GM12878 (cell line): ENCODE measurements around the gene SFT2D2. TPM values are rescaled to one million over a fixed set of nuclear protein-coding genes. Genes with fewer than 3 reads are reported as not detected.
A peak's percentile ranks its signal among the peaks of the same experiment; 100 is the strongest.

Experiments
- ATF7 ChIP-seq: fragments of 450-650 bp; IDR thresholded peaks from 2 replicates; pipeline ENCODE4 v1.6.1; 2016; ENCODE audit warnings: low read depth, mild to moderate bottlenecking
- BHLHE40 ChIP-seq, 2 experiments: fragments of 450-650 bp in 1 of 2; IDR thresholded peaks; 2 replicates each; pipeline ENCODE4 v1.6.1; 2011 to 2017; ENCODE audit warnings: low read depth in 2 of 2, borderline replicate concordance in 1 of 2, improper control_type of control experiment in 1 of 2, low read length in 1 of 2, mild to moderate bottlenecking in 1 of 2
- GABPA ChIP-seq: IDR thresholded peaks from 2 replicates; pipeline ENCODE4 v1.6.1; 2014; ENCODE audit warnings: antibody characterized with exemption, low read depth, mild to moderate bottlenecking, inconsistent platforms
- JUND ChIP-seq: IDR thresholded peaks from 2 replicates; pipeline ENCODE4 v1.6.1; 2012; ENCODE audit warnings: low read depth, mild to moderate bottlenecking, low read length, improper control_type of control experiment, moderate library complexity
- MEF2B ChIP-seq: fragments of 450-650 bp; IDR thresholded peaks from 2 replicates; pipeline ENCODE4 v1.6.1; 2018; ENCODE audit warnings: mild to moderate bottlenecking, moderate library complexity; ENCODE audit not compliant: partially characterized antibody, poor library complexity, severe bottlenecking
- NBN ChIP-seq: fragments of 450-650 bp; IDR thresholded peaks from 2 replicates; pipeline ENCODE4 v1.6.1; 2016
- NR2C1 ChIP-seq: fragments of 450-650 bp; IDR thresholded peaks from 2 replicates; pipeline ENCODE4 v1.6.1; 2017; ENCODE audit warnings: antibody characterized with exemption, mild to moderate bottlenecking, moderate library complexity
- POLR2A ChIP-seq: IDR thresholded peaks from 2 replicates; pipeline ENCODE4 v1.6.1; 2011; ENCODE audit warnings: low read depth, mild to moderate bottlenecking, low read length
- POLR2AphosphoS2 ChIP-seq: IDR thresholded peaks from 2 replicates; pipeline ENCODE4 v1.6.1; 2011; ENCODE audit warnings: low read depth, mild to moderate bottlenecking, low read length, improper control_type of control experiment, moderate library complexity
- POLR2AphosphoS5 ChIP-seq: IDR thresholded peaks from 2 replicates; pipeline ENCODE4 v1.6.1; 2011; ENCODE audit warnings: mild to moderate bottlenecking, low read length, inconsistent platforms
- RAD51 ChIP-seq: fragments of 450-650 bp; IDR thresholded peaks from 2 replicates; pipeline ENCODE4 v1.6.1; 2016; ENCODE audit warnings: moderate library complexity, mild to moderate bottlenecking, inconsistent platforms
- RUNX3 ChIP-seq: IDR thresholded peaks from 2 replicates; pipeline ENCODE4 v1.6.1; 2012; ENCODE audit warnings: low read length, inconsistent platforms
- TCF12 ChIP-seq: IDR thresholded peaks from 2 replicates; pipeline ENCODE4 v1.6.1; 2011; ENCODE audit warnings: low read depth, mild to moderate bottlenecking, low read length
- TCF7 ChIP-seq: IDR thresholded peaks from 2 replicates; pipeline ENCODE4 v1.6.1; 2014; ENCODE audit warnings: antibody characterized with exemption, borderline replicate concordance
- ZNF217 ChIP-seq: fragments of 450-650 bp; IDR thresholded peaks from 2 replicates; pipeline ENCODE4 v1.6.1; 2017; ENCODE audit warnings: antibody characterized with exemption, mild to moderate bottlenecking
- ZNF592 ChIP-seq: fragments of 450-650 bp; IDR thresholded peaks from 2 replicates; pipeline ENCODE4 v1.6.1; 2017; ENCODE audit warnings: mild to moderate bottlenecking, moderate library complexity
- ZNF622 ChIP-seq: fragments of 450-650 bp; IDR thresholded peaks from 2 replicates; pipeline ENCODE4 v1.6.1; 2017; ENCODE audit warnings: mild to moderate bottlenecking, inconsistent platforms
- polyA plus RNA-seq, 11 experiments: library from polyadenylated mRNA; depleted of rRNA in 4 of 11; unstranded in 6 of 11; stranded (reverse) in 5 of 11; fragments of >200 nt; fragmentation: Nextera tagmentation in 4 of 11; fragmentation: Illumina TruSeq in 1 of 11; extraction: Ambion mirVana in 4 of 11; extraction: Trizol in 1 of 11; gene quantifications; 1 replicate in 1 of 11; 2 replicates in 10 of 11; pipeline versions ENCODE4 v1.2.1 to v1.2.3, GENCODE V29; 2011 to 2016; ENCODE audit warnings: inconsistent platforms in 2 of 11, missing spikeins in 2 of 11, low read depth in 1 of 11
- total RNA-seq, 4 experiments: library from RNA; depleted of rRNA in 3 of 4; stranded (reverse); fragments of >200 nt in 3 of 4; fragmentation: Illumina TruSeq in 1 of 4; extraction: Trizol in 1 of 4; gene quantifications; 2 replicates each; pipeline versions ENCODE4 v1.2.1 to v1.2.3, GENCODE V29; 2013 to 2021
- TF ChIP-seq, protein P1 (sequence below): fragments of 450-650 bp; IDR thresholded peaks from 2 replicates; pipeline ENCODE4 v1.6.1; 2014; ENCODE audit warnings: mild to moderate bottlenecking
- TF ChIP-seq, protein P2 (sequence below): IDR thresholded peaks from 2 replicates; pipeline ENCODE4 v1.6.1; 2012; ENCODE audit warnings: improper control_type of control experiment, low read depth, low read length; ENCODE audit not compliant: insufficient replicate concordance

Gene SFT2D2
- total and polyA plus RNA-seq, 10 of the 15 experiments (the other 5 are each of a cell fraction or from before 2014, with no cell fraction given), result 5.6 to 49.6 (median 24.9) TPM

DNA sequence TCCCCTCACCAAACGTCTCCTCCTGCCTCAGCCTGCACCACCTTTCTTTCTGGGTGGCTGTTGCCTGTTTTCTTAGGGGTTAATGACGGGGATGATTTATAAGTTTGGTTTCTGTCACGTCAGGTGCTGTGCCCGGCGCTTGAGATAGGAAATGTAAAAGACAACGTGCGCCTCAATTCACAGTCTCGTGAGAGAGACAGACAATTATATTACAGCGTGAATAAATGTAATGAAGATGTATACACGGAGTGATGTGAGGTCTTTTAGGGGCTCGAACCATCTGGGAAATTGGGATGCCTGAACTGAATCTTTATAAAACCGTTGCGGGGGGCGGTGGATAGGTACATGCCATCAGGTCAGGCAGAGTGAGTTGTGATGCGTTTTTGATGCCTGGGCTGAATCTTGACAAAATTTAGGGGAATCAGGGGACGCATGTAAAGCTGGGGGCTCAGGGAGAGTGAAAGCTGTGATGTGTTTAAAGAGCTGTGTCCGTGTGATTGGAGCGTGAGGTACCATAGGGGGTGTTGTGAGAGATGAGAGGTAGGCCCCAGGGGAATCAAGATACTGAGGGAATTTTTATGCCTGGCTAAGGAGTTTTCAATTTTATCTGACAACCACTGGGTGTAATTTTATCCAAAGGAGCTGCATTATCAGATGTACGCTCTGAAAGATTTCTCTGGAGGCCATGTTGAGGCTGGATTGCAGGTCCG lies 46.2 kb upstream of the SFT2D2 start (continued):
- no peak for TF ChIP-seq ZNF592
- no peak for TF ChIP-seq ZNF622
- TF ChIP-seq, protein P1, sequence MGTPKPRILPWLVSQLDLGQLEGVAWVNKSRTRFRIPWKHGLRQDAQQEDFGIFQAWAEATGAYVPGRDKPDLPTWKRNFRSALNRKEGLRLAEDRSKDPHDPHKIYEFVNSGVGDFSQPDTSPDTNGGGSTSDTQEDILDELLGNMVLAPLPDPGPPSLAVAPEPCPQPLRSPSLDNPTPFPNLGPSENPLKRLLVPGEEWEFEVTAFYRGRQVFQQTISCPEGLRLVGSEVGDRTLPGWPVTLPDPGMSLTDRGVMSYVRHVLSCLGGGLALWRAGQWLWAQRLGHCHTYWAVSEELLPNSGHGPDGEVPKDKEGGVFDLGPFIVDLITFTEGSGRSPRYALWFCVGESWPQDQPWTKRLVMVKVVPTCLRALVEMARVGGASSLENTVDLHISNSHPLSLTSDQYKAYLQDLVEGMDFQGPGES, result no peak
- no peak for TF ChIP-seq TCF12
- 0 out of 2 replicates have a peak, but pooled peaks have one; percentile 8 for TF ChIP-seq RAD51
- TF ChIP-seq ATF7, result no peak
- no peak for TF ChIP-seq GABPA
- TF ChIP-seq POLR2AphosphoS2, result no peak
- TF ChIP-seq TCF7, result no peak
- TF ChIP-seq RUNX3, result no peak; the same call in 1 of the 2 replicates
- no peak for TF ChIP-seq NR2C1
- no peak for TF ChIP-seq ZNF217
- TF ChIP-seq JUND, result no peak
- TF ChIP-seq BHLHE40 (IDR thresholded peaks at IDR 0.05; ENCODE audit: borderline replicate concordance in 1 of 2, low read depth in 2 of 2, low read length in 1 of 2), result peak; percentile 58 to 71; a peak in 3 of 4 replicates
- 0 out of 2 replicates have a peak, but pooled peaks have one; percentile 73 for TF ChIP-seq POLR2AphosphoS5
- no peak for TF ChIP-seq NBN
- peak; percentile 81 for TF ChIP-seq MEF2B
- TF ChIP-seq POLR2A, result 0 out of 2 replicates have a peak, but pooled peaks have one; percentile 0
- TF ChIP-seq, protein P2, sequence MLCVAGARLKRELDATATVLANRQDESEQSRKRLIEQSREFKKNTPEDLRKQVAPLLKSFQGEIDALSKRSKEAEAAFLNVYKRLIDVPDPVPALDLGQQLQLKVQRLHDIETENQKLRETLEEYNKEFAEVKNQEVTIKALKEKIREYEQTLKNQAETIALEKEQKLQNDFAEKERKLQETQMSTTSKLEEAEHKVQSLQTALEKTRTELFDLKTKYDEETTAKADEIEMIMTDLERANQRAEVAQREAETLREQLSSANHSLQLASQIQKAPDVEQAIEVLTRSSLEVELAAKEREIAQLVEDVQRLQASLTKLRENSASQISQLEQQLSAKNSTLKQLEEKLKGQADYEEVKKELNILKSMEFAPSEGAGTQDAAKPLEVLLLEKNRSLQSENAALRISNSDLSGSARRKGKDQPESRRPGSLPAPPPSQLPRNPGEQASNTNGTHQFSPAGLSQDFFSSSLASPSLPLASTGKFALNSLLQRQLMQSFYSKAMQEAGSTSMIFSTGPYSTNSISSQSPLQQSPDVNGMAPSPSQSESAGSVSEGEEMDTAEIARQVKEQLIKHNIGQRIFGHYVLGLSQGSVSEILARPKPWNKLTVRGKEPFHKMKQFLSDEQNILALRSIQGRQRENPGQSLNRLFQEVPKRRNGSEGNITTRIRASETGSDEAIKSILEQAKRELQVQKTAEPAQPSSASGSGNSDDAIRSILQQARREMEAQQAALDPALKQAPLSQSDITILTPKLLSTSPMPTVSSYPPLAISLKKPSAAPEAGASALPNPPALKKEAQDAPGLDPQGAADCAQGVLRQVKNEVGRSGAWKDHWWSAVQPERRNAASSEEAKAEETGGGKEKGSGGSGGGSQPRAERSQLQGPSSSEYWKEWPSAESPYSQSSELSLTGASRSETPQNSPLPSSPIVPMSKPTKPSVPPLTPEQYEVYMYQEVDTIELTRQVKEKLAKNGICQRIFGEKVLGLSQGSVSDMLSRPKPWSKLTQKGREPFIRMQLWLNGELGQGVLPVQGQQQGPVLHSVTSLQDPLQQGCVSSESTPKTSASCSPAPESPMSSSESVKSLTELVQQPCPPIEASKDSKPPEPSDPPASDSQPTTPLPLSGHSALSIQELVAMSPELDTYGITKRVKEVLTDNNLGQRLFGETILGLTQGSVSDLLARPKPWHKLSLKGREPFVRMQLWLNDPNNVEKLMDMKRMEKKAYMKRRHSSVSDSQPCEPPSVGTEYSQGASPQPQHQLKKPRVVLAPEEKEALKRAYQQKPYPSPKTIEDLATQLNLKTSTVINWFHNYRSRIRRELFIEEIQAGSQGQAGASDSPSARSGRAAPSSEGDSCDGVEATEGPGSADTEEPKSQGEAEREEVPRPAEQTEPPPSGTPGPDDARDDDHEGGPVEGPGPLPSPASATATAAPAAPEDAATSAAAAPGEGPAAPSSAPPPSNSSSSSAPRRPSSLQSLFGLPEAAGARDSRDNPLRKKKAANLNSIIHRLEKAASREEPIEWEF, result no peak
